ENCODE measurements around the gene FKBP2. TPM values are rescaled to one million over a fixed set of nuclear protein-coding genes. Genes with fewer than 3 reads are reported as not detected.

The FKBP2 gene
- total and polyA plus RNA-seq, 2 of the 13 experiments (the other 11 are each of a cell fraction or from before 2014, with no cell fraction given) = 30.1 to 53.3 TPM

DNA sequence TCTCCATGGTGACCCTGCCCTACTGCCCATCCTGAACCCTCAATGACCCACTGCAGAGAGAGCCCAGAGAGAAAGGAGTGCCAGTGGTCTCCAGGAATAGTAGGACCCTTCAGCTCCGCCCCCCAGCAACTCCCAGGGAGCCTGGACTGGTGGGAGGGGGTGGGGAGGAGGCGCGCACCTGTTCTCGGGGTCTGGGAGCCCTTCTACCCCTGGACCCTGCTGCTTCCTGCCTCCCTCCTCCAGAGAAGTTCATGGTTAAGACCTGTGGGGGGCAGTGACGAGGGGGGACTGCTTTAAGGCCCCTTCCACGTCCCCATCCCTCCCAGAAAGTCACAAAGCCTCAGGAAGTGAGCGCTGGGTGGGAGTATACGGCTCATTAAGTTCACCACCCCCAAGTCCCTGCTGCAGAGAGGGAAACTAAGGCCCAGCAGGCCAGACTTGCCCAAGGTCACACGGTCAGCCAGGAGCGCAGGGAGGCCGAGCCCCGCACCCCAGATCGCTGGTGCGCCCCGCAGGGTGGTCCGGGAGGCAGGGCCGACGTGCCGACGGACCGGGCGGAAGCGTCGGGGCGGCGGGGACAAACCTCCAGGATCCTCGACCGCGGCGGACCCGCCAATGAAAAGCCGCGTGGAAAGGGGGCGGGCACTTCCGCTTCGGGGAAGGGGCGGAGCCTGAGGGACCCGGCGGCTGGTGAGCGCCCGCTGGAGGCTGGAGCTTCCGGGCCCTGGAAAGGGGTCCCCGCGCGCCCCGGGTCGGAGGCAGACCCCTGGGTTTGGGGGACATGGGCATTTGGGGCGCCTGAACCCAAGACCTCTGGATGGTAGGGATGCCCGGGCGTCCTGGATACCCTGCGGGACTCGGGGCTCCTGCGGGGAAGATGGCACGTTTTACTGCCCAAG, 15.0 kb upstream of the FKBP2 start, which contains the start of the genes NUDT22 and TRPT1 (continued):
- TF ChIP-seq SP140L (CRISPR knock-in tag; IDR thresholded peaks at IDR 0.05; ENCODE audit: borderline replicate concordance) (no peak), AGO2 (optimal IDR thresholded peaks at IDR 0.05; ENCODE audit: low read depth, low read length) (no peak), YEATS4 (CRISPR knock-in tag; IDR thresholded peaks at IDR 0.05; ENCODE audit: borderline replicate concordance) (peak; percentile 59; the same call in 1 of the 2 replicates), SMAD3 (CRISPR knock-in tag; IDR thresholded peaks at IDR 0.05) (0 out of 2 replicates have a peak, but pooled peaks have one; percentile 41), ZNF724P (CRISPR knock-in tag; IDR thresholded peaks at IDR 0.05; ENCODE audit: borderline replicate concordance) (no peak), NFYB (CRISPR knock-in tag; IDR thresholded peaks at IDR 0.05) (peak; percentile 84), ZIK1 (CRISPR knock-in tag; IDR thresholded peaks at IDR 0.05; ENCODE audit: borderline replicate concordance, low read depth) (peak; percentile 27; the same call in 1 of the 2 replicates), HNRNPLL (IDR thresholded peaks at IDR 0.05; ENCODE audit: low read depth, low read length, poor library complexity, severe bottlenecking) (peak; percentile 67), IRX3 (CRISPR knock-in tag; IDR thresholded peaks at IDR 0.05; ENCODE audit: borderline replicate concordance, low read depth) (no peak), BORCS8-MEF2B (CRISPR knock-in tag; IDR thresholded peaks at IDR 0.05) (peak; percentile 77), ZFP90 (CRISPR knock-in tag; IDR thresholded peaks at IDR 0.05; ENCODE audit: borderline replicate concordance) (peak; percentile 77; the same call in 1 of the 2 replicates), POLR2AphosphoS5 (IDR thresholded peaks at IDR 0.05; ENCODE audit: low read depth, low read length) (peak; percentile 82), CBX1 (IDR thresholded peaks at IDR 0.05; ENCODE audit: low read depth) (no peak), ZFP41 (CRISPR knock-in tag; IDR thresholded peaks at IDR 0.05; ENCODE audit: borderline replicate concordance) (no peak), MAFK (conservative IDR thresholded peaks at IDR 0.05 in 1 of 2, IDR thresholded peaks at IDR 0.05 in 1 of 2; ENCODE audit: low read length in 2 of 2) (no peak), SNAI1 (CRISPR knock-in tag; IDR thresholded peaks at IDR 0.05; ENCODE audit: borderline replicate concordance) (no peak)
- TF ChIP-seq, protein P1, sequence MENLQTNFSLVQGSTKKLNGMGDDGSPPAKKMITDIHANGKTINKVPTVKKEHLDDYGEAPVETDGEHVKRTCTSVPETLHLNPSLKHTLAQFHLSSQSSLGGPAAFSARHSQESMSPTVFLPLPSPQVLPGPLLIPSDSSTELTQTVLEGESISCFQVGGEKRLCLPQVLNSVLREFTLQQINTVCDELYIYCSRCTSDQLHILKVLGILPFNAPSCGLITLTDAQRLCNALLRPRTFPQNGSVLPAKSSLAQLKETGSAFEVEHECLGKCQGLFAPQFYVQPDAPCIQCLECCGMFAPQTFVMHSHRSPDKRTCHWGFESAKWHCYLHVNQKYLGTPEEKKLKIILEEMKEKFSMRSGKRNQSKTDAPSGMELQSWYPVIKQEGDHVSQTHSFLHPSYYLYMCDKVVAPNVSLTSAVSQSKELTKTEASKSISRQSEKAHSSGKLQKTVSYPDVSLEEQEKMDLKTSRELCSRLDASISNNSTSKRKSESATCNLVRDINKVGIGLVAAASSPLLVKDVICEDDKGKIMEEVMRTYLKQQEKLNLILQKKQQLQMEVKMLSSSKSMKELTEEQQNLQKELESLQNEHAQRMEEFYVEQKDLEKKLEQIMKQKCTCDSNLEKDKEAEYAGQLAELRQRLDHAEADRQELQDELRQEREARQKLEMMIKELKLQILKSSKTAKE (CRISPR knock-in tag; IDR thresholded peaks at IDR 0.05; ENCODE audit: borderline replicate concordance) = no peak; the same call in 1 of the 2 replicates
- TF ChIP-seq, protein P2, sequence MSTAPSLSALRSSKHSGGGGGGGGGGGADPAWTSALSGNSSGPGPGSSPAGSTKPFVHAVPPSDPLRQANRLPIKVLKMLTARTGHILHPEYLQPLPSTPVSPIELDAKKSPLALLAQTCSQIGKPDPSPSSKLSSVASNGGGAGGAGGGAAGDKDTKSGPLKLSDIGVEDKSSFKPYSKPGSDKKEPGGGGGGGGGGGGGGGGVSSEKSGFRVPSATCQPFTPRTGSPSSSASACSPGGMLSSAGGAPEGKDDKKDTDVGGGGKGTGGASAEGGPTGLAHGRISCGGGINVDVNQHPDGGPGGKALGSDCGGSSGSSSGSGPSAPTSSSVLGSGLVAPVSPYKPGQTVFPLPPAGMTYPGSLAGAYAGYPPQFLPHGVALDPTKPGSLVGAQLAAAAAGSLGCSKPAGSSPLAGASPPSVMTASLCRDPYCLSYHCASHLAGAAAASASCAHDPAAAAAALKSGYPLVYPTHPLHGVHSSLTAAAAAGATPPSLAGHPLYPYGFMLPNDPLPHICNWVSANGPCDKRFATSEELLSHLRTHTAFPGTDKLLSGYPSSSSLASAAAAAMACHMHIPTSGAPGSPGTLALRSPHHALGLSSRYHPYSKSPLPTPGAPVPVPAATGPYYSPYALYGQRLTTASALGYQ (CRISPR knock-in tag; IDR thresholded peaks at IDR 0.05) = 0 out of 2 replicates have a peak, but pooled peaks have one; percentile 25
- TF ChIP-seq, protein P3, sequence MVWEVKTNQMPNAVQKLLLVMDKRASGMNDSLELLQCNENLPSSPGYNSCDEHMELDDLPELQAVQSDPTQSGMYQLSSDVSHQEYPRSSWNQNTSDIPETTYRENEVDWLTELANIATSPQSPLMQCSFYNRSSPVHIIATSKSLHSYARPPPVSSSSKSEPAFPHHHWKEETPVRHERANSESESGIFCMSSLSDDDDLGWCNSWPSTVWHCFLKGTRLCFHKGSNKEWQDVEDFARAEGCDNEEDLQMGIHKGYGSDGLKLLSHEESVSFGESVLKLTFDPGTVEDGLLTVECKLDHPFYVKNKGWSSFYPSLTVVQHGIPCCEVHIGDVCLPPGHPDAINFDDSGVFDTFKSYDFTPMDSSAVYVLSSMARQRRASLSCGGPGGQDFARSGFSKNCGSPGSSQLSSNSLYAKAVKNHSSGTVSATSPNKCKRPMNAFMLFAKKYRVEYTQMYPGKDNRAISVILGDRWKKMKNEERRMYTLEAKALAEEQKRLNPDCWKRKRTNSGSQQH (CRISPR knock-in tag; IDR thresholded peaks at IDR 0.05; ENCODE audit: low read depth) = peak; percentile 69; the same call in 1 of the 2 replicates
- TF ChIP-seq, protein P4, sequence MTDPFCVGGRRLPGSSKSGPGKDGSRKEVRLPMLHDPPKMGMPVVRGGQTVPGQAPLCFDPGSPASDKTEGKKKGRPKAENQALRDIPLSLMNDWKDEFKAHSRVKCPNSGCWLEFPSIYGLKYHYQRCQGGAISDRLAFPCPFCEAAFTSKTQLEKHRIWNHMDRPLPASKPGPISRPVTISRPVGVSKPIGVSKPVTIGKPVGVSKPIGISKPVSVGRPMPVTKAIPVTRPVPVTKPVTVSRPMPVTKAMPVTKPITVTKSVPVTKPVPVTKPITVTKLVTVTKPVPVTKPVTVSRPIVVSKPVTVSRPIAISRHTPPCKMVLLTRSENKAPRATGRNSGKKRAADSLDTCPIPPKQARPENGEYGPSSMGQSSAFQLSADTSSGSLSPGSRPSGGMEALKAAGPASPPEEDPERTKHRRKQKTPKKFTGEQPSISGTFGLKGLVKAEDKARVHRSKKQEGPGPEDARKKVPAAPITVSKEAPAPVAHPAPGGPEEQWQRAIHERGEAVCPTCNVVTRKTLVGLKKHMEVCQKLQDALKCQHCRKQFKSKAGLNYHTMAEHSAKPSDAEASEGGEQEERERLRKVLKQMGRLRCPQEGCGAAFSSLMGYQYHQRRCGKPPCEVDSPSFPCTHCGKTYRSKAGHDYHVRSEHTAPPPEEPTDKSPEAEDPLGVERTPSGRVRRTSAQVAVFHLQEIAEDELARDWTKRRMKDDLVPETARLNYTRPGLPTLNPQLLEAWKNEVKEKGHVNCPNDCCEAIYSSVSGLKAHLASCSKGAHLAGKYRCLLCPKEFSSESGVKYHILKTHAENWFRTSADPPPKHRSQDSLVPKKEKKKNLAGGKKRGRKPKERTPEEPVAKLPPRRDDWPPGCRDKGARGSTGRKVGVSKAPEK (CRISPR knock-in tag; IDR thresholded peaks at IDR 0.05; ENCODE audit: borderline replicate concordance) = no peak

Data from HepG2 (cell line).